Fibroblast of lung (primary cell): ENCODE data around the gene VWCE. TPM values are rescaled to one million over a fixed set of nuclear protein-coding genes. Genes with fewer than 3 reads are reported as not detected.

Source experiments
- DNase-seq, 2 donors: peaks; one replicate each; pipeline versions ENCODE4 v3.0.0 to v3.0.0-alpha.2; 2010; ENCODE audit warnings: low read depth in 2 of 2
- H2AFZ ChIP-seq: 2 replicates; pipeline ENCODE4 v1.5.1; 2012; ENCODE audit warnings: low read length, control low read depth, inconsistent platforms
- H3K27ac ChIP-seq: 2 replicates; pipeline ENCODE4 v1.5.1; 2011; ENCODE audit warnings: low read length, control low read depth; ENCODE audit not compliant: insufficient read depth
- H3K27me3 ChIP-seq: 2 replicates; pipeline ENCODE4 v1.5.1; 2011; ENCODE audit warnings: mild to moderate bottlenecking, low read length; ENCODE audit not compliant: control insufficient read depth, insufficient read depth
- H3K36me3 ChIP-seq: 2 replicates; pipeline ENCODE4 v1.5.1; 2011; ENCODE audit warnings: low read length; ENCODE audit not compliant: control insufficient read depth, insufficient read depth
- H3K4me1 ChIP-seq: 2 replicates; pipeline ENCODE4 v1.5.1; 2011; ENCODE audit warnings: low read length; ENCODE audit not compliant: control insufficient read depth, insufficient read depth; ENCODE audit errors: extremely low read depth
- H3K4me2 ChIP-seq: 2 replicates; pipeline ENCODE4 v1.5.1; 2011; ENCODE audit warnings: low read length, control low read depth; ENCODE audit not compliant: insufficient read depth; ENCODE audit errors: extremely low read depth
- H3K4me3 ChIP-seq, 4 experiments: fragments of 200-600 bp in 1 of 4; sonication (generic) in 1 of 4; replicated peaks in 1 of 4; 2 replicates each; pipeline ENCODE4 v1.5.1; 2011 to 2016; ENCODE audit warnings: low read length in 4 of 4, low read depth in 3 of 4, mild to moderate bottlenecking in 3 of 4, control low read depth in 2 of 4, inconsistent platforms in 1 of 4, mixed read lengths in 1 of 4; ENCODE audit not compliant: insufficient read depth in 1 of 4; ENCODE audit errors: control extremely low read depth in 1 of 4
- H3K79me2 ChIP-seq: 2 replicates; pipeline ENCODE4 v1.5.1; 2012; ENCODE audit warnings: mild to moderate bottlenecking, low read length, inconsistent platforms; ENCODE audit not compliant: control insufficient read depth, insufficient read depth
- H3K9ac ChIP-seq: 2 replicates; pipeline ENCODE4 v1.5.1; 2011; ENCODE audit warnings: mild to moderate bottlenecking, low read length, control low read depth; ENCODE audit not compliant: insufficient read depth
- H3K9me3 ChIP-seq: 2 replicates; pipeline ENCODE4 v1.5.1; 2012; ENCODE audit warnings: low read depth, low read length; ENCODE audit not compliant: control insufficient read depth, insufficient read depth
- H4K20me1 ChIP-seq: 2 replicates; pipeline ENCODE4 v1.5.1; 2011; ENCODE audit warnings: low read length; ENCODE audit not compliant: control insufficient read depth, insufficient read depth; ENCODE audit errors: extremely low read depth
- CTCF ChIP-seq, 2 donors: IDR thresholded peaks in 1 of 2; conservative IDR thresholded peaks in 1 of 2; 1 replicate in 1 of 2; 2 replicates in 1 of 2; pipeline ENCODE4 v1.5.1; 2011 to 2012; ENCODE audit warnings: low read length in 2 of 2, control low read depth in 1 of 2, inconsistent platforms in 1 of 2, low read depth in 1 of 2, mild to moderate bottlenecking in 1 of 2
- EZH2 ChIP-seq: IDR thresholded peaks from 2 replicates; pipeline ENCODE4 v1.5.1; 2012; ENCODE audit warnings: low read length, control low read depth, mild to moderate bottlenecking; ENCODE audit errors: missing control alignments
- polyA plus RNA-seq, 2 donors: library from polyadenylated mRNA; depleted of rRNA in 1 of 2; stranded (reverse) in 1 of 2; unstranded in 1 of 2; fragments of >200 nt; gene quantifications; 2 replicates each; pipeline ENCODE4 v1.2.1, GENCODE V29; 2011 to 2012; ENCODE audit warnings: missing spikeins in 1 of 2
- total RNA-seq: library from RNA; depleted of rRNA; stranded (reverse); fragments of >200 nt; gene quantifications from 2 replicates; pipeline ENCODE4 v1.2.1, GENCODE V29; 2014

VWCE gene
- total and polyA plus RNA-seq, 2 donors (not counting 1 experiment from before 2014, with no cell fraction given): 0.30 to 1.7 TPM

DNA sequence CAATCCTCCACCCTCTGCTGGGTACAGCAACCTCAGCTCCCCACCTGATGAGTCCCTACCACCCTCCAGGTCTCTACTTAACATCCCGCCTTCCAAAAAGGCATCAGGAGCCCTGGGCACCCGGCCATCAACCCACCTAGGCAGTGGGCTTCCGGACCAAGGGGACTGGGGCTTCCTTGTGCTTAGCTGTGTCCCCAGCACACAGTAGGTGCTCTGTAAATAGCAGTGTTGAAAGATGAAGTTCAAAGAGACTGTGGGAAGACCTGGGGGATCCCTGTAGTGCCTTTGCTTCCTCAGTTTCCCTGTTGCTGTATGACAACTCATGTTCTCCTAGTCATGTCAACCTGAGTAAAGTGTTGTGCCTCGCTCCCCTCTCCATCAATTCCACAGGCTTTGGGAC lies 21.0 kb downstream of the VWCE start:
- H3K4me3 ChIP-seq: no peak overlapping the region
- no peaks in the 10 kb centered on the region for H3K36me3 ChIP-seq
- H3K27ac ChIP-seq: no peak overlapping the region
- no peak overlapping the region for H3K9ac ChIP-seq
- no peak overlapping the region for H3K4me2 ChIP-seq
- TF ChIP-seq CTCF (conservative IDR thresholded peaks at IDR 0.05 in 1 of 2, IDR thresholded peaks at IDR 0.05 in 1 of 2; ENCODE audit: low read depth in 1 of 2, low read length in 2 of 2): no peak
- TF ChIP-seq EZH2: no peak
- no peaks in the 10 kb centered on the region for H4K20me1 ChIP-seq
- DNase-seq: no peak
- no peak overlapping the region for H2AFZ ChIP-seq
- no peaks in the 10 kb centered on the region for H3K4me1 ChIP-seq
- H3K79me2 ChIP-seq: no peaks in the 10 kb centered on the region
- H3K9me3 ChIP-seq: no peaks in the 10 kb centered on the region
- H3K27me3 ChIP-seq: no peaks in the 10 kb centered on the region

- Histone ChIP-seq H3K79me2 (no peaks in the 10 kb centered on the region), H3K36me3 (no peaks in the 10 kb centered on the region), H3K9me3 (no peaks in the 10 kb centered on the region), H2AFZ (no peak overlapping the region), H3K4me2 (no peak overlapping the region), H3K27me3 (no peaks in the 10 kb centered on the region), H3K27ac (no peak overlapping the region), H3K9ac (no peak overlapping the region), H3K4me3 (no peak overlapping the region), H3K4me1 (no peaks in the 10 kb centered on the region), H4K20me1 (no peaks in the 10 kb centered on the region)
- TF ChIP-seq CTCF (conservative IDR thresholded peaks at IDR 0.05 in 1 of 2, IDR thresholded peaks at IDR 0.05 in 1 of 2; ENCODE audit: low read depth in 1 of 2, low read length in 2 of 2): no peak
- TF ChIP-seq EZH2: no peak
- DNase-seq: no peak
These were observed 21.7 kb downstream of the VWCE start for GRCh38 chr11:61273178-61274078.

- no peak for TF ChIP-seq EZH2
- no peak for TF ChIP-seq CTCF (conservative IDR thresholded peaks at IDR 0.05 in 1 of 2, IDR thresholded peaks at IDR 0.05 in 1 of 2; ENCODE audit: low read depth in 1 of 2, low read length in 2 of 2)
- H3K79me2 ChIP-seq: no peaks in the 10 kb centered on the region
- no peak for DNase-seq
- no peaks in the 10 kb centered on the region for H3K27me3 ChIP-seq
- no peak overlapping the region for H3K4me2 ChIP-seq
- H3K9me3 ChIP-seq: no peaks in the 10 kb centered on the region
- no peak overlapping the region for H2AFZ ChIP-seq
- no peaks in the 10 kb centered on the region for H3K4me1 ChIP-seq
- H4K20me1 ChIP-seq: no peaks in the 10 kb centered on the region
- H3K36me3 ChIP-seq: no peaks in the 10 kb centered on the region
- H3K4me3 ChIP-seq: no peak overlapping the region
- H3K27ac ChIP-seq: no peak overlapping the region
- H3K9ac ChIP-seq: no peak overlapping the region
These were observed 22.4 kb downstream of the VWCE start for GRCh38 chr11:61272731-61273130.
